ENCODE measurements around the gene BRI3.

- TF ChIP-seq CTCF (conservative IDR thresholded peaks at IDR 0.05; ENCODE audit: low read depth, low read length) (no peak), FOS (IDR thresholded peaks at IDR 0.05; ENCODE audit: low read depth, low read length) (no peak), CEBPB (IDR thresholded peaks at IDR 0.05; ENCODE audit: low read depth, low read length) (peak; percentile 98), POLR2A (IDR thresholded peaks at IDR 0.05; ENCODE audit: low read depth, low read length) (no peak; the same call in 1 of the 2 replicates), RFX5 (IDR thresholded peaks at IDR 0.05; ENCODE audit: low read depth, low read length) (no peak), MAZ (IDR thresholded peaks at IDR 0.05; ENCODE audit: borderline replicate concordance, low read depth, low read length) (0 out of 2 replicates have a peak, but pooled peaks have one; percentile 21), MAFK (IDR thresholded peaks at IDR 0.05; ENCODE audit: low read depth, low read length) (no peak), BHLHE40 (IDR thresholded peaks at IDR 0.05; ENCODE audit: low read depth, low read length) (0 out of 2 replicates have a peak, but pooled peaks have one; percentile 24), ELK1 (IDR thresholded peaks at IDR 0.05; ENCODE audit: borderline replicate concordance, low read depth, low read length) (no peak)
These were observed 4.6 kb downstream of the BRI3 start for GRCh38 chr7:98286093-98286539.

Data from IMR-90 (cell line).